Measurements from ENCODE around the gene TMSB4X.

TMSB4X gene

GRCh38 chrX:13023979-13024378 is 49.1 kb downstream of the TMSB4X start:
- no peak for DNase-seq (ENCODE audit: low read depth, low spot score)
- H3K27me3 ChIP-seq (ENCODE audit: control insufficient read depth, insufficient read depth, low read length): no peaks in the 10 kb centered on the region
- no CpG with 5 or more reads among the region's 4 CpGs for WGBS (ENCODE audit: insufficient coverage, insufficient read length)
- no peaks in the 10 kb centered on the region for H3K36me3 ChIP-seq (ENCODE audit: control insufficient read depth, insufficient read depth, low read length)
- H3K27ac ChIP-seq (ENCODE audit: low read length): no peak overlapping the region
- H3K9me3 ChIP-seq (ENCODE audit: control insufficient read depth, insufficient read depth, low read length): no peaks in the 10 kb centered on the region
- H3K4me1 ChIP-seq (ENCODE audit: control insufficient read depth, insufficient read depth, low read length): no peaks in the 10 kb centered on the region
- H3K4me3 ChIP-seq (ENCODE audit: low read length): no peak overlapping the region

DNA sequence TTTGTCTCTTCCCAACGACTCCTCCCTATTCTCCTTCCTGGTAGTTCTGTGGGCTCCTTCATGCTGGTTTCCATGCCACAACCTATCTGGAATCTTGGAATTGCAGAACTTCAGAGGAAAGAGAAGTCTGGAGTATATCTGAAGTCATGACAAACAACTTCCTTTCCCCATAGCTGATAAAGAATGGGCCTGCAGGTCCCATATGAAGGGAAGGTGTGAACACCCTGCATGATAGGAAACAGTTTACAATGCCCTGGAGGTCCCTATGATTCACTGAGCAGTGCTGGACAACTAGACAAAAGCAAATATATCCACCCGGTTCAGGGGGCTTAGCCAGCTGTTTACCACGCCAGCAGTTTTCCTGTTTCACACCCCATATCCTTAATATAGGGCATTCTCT is 50.1 kb downstream of the TMSB4X start:
- no peak for DNase-seq (ENCODE audit: low read depth, low spot score)
- Histone ChIP-seq H3K4me3 (ENCODE audit: low read length) (no peak overlapping the region), H3K27ac (ENCODE audit: low read length) (no peak overlapping the region), H3K4me1 (ENCODE audit: control insufficient read depth, insufficient read depth, low read length) (peaks cover 1% of the 10 kb centered on the region; the same call in 1 of the 2 replicates), H3K27me3 (ENCODE audit: control insufficient read depth, insufficient read depth, low read length) (no peaks in the 10 kb centered on the region), H3K9me3 (ENCODE audit: control insufficient read depth, insufficient read depth, low read length) (no peaks in the 10 kb centered on the region), H3K36me3 (ENCODE audit: control insufficient read depth, insufficient read depth, low read length) (no peaks in the 10 kb centered on the region)
- no CpG with 5 or more reads among the region's 3 CpGs for WGBS (ENCODE audit: insufficient coverage, insufficient read length)
